Activated CD8-positive, alpha-beta memory T cell treated with anti-CD3 and anti-CD28 coated beads for 48 hours (primary cell): ENCODE measurements around the gene AMIGO2.
"Not testable (repeated sequence)": the region's sequence is repeated elsewhere in the genome, so short reads cannot be mapped to it uniquely, and the experiment has no call there.

Experiments
- DNase-seq, 3 experiments: peaks; one replicate each; pipeline ENCODE4 v3.0.0-alpha.2; 2020; ENCODE audit warnings: low read depth in 2 of 3, low spot score in 2 of 3

The AMIGO2 gene

GRCh38 chr12:47075192-47076084 lies 4.3 kb downstream of the AMIGO2 start:
- DNase-seq, result no peak

GRCh38 chr12:47074757-47075156 lies 5.0 kb downstream of the AMIGO2 start:
- DNase-seq, result no peak

- DNase-seq, result no peak
Measured at GRCh38 chr12:47073951-47074350, 5.8 kb downstream of the AMIGO2 start.

GRCh38 chr12:47071241-47071852 lies 8.4 kb downstream of the AMIGO2 start:
- no peak for DNase-seq

DNA sequence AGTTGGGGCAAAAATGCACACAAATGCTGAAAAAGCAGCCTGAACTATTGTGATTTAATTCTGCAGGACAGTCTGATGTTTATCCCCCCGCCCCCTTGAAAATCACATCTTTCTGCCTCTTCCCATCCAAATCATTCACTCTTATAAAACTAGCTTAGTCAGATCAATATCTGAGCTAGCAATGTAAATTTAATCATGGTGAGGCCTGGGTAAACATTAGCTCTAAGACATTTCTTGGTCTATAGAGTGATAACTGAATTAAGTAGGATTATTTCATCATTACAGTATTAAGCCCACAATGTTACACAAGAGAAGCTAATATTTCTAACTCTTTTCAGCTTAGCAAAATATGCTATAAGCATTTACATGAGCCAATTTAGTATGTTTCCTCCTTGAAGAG lies 9.4 kb downstream of the AMIGO2 start:
- no peak for DNase-seq

- no peak for DNase-seq
Measured at GRCh38 chr12:47068539-47068938, 11.2 kb downstream of the AMIGO2 start.

GRCh38 chr12:47067771-47068431 lies 11.9 kb downstream of the AMIGO2 start:
- no peak for DNase-seq

GRCh38 chr12:47067176-47067575 lies 12.6 kb downstream of the AMIGO2 start:
- no peak for DNase-seq

DNA sequence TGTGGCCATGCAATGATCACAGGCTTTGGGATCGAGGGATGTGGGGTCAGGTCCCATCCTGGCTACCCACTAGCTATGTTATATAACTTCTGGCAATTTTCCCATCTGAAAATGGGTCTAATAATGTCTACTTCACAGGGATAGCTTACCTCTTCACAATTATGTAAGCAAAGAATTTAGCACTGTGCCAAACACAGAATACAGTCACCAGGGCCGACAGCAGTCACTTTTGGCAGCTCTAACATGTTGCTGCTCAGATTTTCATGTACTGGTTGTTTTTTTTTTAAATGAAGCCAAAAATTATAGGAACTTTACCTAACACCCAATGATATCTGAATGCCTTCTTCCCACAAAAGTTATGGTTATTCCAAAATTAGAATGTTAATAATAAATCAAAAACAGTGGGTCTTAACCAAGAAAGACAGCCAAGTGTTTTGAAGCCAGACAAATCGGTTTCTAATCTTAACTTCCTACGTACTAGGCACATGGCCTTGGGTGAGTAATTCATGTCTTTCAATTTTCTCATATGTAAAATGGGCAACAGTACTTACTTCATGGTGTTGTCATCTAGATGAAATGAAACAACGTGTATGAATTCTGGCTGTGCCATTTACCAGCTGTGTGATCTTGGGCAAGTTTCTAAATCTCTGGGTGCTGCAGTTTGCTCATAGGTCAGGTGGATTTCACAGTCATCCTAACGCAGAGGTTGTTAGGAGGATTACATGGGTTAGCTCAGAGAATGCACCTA lies 13.3 kb downstream of the AMIGO2 start:
- no peak for DNase-seq

GRCh38 chr12:47065546-47065945 lies 14.2 kb downstream of the AMIGO2 start:
- DNase-seq, result no peak

GRCh38 chr12:47058640-47059039 lies 21.1 kb downstream of the AMIGO2 start:
- not testable (repeated sequence) for DNase-seq

DNA sequence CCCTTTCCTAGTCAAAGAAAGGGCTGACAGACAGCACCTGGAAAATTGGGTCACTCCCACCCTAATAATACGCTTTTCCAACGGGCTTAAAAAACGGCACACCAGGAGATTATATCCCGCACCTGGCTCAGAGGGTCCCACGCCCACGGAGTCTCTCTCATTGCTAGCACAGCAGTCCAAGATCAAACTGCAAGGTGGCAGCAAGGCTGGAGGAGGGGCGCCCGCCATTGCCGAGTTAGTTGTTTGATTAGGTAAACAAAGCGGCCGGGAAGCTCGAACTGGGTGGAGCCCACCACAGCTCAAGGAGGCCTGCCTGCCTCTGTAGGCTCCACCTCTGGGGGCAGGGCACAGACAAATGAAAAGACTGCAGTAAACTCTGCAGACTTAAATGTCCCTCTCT lies 22.8 kb downstream of the AMIGO2 start:
- DNase-seq, result not testable (repeated sequence)

GRCh38 chr12:47055856-47056255 lies 23.9 kb downstream of the AMIGO2 start:
- DNase-seq, result not testable (repeated sequence)

- DNase-seq, result no peak
Measured at GRCh38 chr12:47054659-47055058, 25.1 kb downstream of the AMIGO2 start.

GRCh38 chr12:47053961-47054360 lies 25.8 kb downstream of the AMIGO2 start:
- no peak for DNase-seq

DNA sequence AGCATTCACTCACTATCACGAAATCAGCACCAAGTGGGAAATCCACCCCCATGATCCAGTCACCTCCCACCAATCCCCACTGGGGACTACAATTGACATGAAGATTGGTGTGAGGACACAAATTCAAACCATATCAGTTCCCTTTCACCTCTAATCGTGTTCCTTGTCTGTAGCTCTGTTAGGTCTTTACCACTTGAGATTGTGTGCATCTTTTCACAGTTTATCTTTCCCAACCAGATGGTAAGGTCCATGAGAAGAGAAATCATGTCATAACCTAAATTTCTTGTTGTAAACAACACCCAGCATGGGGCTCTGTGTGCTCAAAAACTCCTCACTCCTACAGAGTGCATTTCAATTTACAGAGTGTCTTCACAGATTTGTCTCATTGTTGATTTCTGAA lies 27.5 kb downstream of the AMIGO2 start:
- DNase-seq, result no peak

DNA sequence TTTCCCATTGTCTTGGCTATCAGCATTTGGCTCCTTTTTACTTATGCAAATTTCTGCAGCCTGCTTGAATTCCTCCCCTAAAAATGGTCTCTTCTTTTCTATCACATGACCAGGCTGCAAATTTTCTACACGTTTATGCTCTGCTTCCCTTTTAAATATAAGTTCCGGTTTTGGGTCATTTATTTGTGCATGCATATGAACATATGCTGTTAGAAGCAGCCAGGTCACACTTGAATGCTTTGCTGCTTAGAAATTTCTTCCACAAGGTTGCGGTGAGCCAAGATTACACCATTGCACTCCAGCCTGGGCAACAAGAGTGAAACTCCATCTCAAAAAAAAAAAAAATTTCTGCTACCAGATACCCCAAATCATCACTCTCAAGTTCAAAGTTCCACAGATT lies 28.5 kb downstream of the AMIGO2 start:
- DNase-seq, result not testable (repeated sequence)

GRCh38 chr12:47048541-47048940 lies 31.2 kb downstream of the AMIGO2 start:
- DNase-seq, result no peak

DNA sequence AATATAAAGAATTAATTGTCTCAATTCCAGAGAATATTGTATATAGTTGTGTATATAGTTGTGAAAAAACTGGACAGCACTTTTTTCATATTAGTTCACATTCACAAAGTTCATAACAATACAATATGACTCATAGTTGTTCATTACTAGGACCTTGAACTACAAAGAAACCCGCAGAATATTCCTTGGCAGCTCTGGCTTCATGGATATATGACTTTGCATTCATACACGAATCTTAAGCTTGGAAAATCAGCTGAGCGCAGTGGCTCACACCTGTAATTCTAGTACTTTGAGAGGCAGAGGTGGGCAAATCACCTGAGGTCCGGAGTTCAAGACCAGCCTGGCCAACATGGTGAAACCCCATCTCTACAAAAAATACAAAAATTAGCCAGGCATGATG lies 38.4 kb downstream of the AMIGO2 start:
- DNase-seq, result no peak

DNA sequence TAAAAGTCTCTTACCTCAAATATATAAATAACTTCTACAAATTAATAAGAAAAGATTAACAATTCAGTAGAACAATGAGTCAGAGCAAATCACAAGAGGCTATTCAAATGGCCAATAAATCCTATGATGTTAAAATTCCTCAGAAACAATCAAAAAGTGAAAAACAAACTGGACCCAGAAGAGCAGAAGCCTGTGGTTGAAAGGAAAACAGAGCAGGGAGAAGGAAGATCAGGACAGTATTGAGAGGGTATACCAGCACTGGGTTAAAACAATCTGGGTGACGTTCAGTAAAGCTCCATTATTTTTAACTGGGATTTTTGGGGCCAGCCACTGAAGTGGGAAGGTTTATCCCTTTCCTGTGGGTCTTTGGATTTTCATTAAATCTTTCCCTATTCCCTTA lies 40.0 kb downstream of the AMIGO2 start:
- DNase-seq, result no peak

- no peak for DNase-seq
Measured at GRCh38 chr12:47039079-47039478, 40.7 kb downstream of the AMIGO2 start.
